Activated CD8-positive, alpha-beta memory T cell treated with anti-CD3 and anti-CD28 coated beads, Interleukin-2, amount 10 ng/mL, durations not matched to agents 7 days and 5 days (primary cell): Measurements from ENCODE around the gene FCER1G. TPM values are rescaled to one million over a fixed set of nuclear protein-coding genes. Genes with fewer than 3 reads are reported as not detected.

ENCODE experiments used
- microRNA-seq: library from miRNA; unstranded; fragments of <30 nt; microRNA quantifications from one replicate; pipeline ENCODE4 v1.2.0, GENCODE V29; 2022
- total RNA-seq, 2 experiments: library from RNA; stranded (reverse); gene quantifications; one replicate each; pipeline ENCODE4 v1.2.3, GENCODE V29; 2021

Gene FCER1G
- total RNA-seq, 2 experiments from 2014 or later: 1.1 to 5.8 TPM

Small RNA genes lying within 50 kb of the gene (microRNA-seq; reads per million reads assigned to microRNA genes)
- gene MIR5187: not detected

Other genes with a start within 250 kb of the FCER1G start
- gene F11R, start 194.1 kb upstream of the FCER1G start, total RNA-seq: 10 to 100 TPM; 13.5 to 14.0 TPM
- gene TSTD1, start 176.3 kb upstream of the FCER1G start, total RNA-seq: 10 to 100 TPM; 62.8 TPM
- gene USF1, start 169.3 kb upstream of the FCER1G start, total RNA-seq: 10 to 100 TPM; 75.4 to 90.1 TPM
- 100 to 1,000 TPM; 260 to 273 TPM for gene ARHGAP30, start 145.4 kb upstream of the FCER1G start, total RNA-seq
- gene NECTIN4, start 125.7 kb upstream of the FCER1G start, total RNA-seq: under 1 TPM; 0.12 TPM
- under 1 TPM; 0.52 to 0.85 TPM for gene KLHDC9, start 116.9 kb upstream of the FCER1G start, total RNA-seq
- gene PFDN2, start 97.3 kb upstream of the FCER1G start, total RNA-seq: 10 to 100 TPM; 82.8 to 98.5 TPM
- 10 to 100 TPM; 36.4 to 40.9 TPM for gene NIT1, start 97.2 kb upstream of the FCER1G start, total RNA-seq
- 10 to 100 TPM; 37.1 to 40.6 TPM for gene DEDD, start 82.6 kb upstream of the FCER1G start, total RNA-seq
- gene UFC1, start 61.3 kb upstream of the FCER1G start, total RNA-seq: 10 to 100 TPM; 90.7 to 98.4 TPM
- 10 to 100 TPM; 36.0 to 40.8 TPM for gene USP21, start 55.8 kb upstream of the FCER1G start, total RNA-seq
- gene PPOX, start 48.9 kb upstream of the FCER1G start, total RNA-seq: 10 to 100 TPM; 34.5 to 43.9 TPM
- gene B4GALT3, start 37.8 kb upstream of the FCER1G start, total RNA-seq: 10 to 100 TPM; 47.0 to 53.5 TPM
- under 1 TPM; 0.30 to 0.38 TPM for gene ADAMTS4, start 16.2 kb upstream of the FCER1G start, total RNA-seq
- 10 to 100 TPM; 69.4 to 83.9 TPM for gene NDUFS2, start 12.9 kb upstream of the FCER1G start, total RNA-seq
- not detected for gene APOA2, start 8.3 kb downstream of the FCER1G start, total RNA-seq
- 10 to 100 TPM; 19.4 to 27.6 TPM for gene TOMM40L, start 10.8 kb downstream of the FCER1G start, total RNA-seq
- not detected for gene NR1I3, start 22.9 kb downstream of the FCER1G start, total RNA-seq
- gene PCP4L1, start 43.5 kb downstream of the FCER1G start, total RNA-seq: not detected
- gene MPZ, start 94.7 kb downstream of the FCER1G start, total RNA-seq: 1 to 10 TPM; 3.9 to 5.9 TPM
- 100 to 1,000 TPM; 144 to 173 TPM for gene SDHC, start 99.1 kb downstream of the FCER1G start, total RNA-seq
- not detected for gene CFAP126, start 152.6 kb downstream of the FCER1G start, total RNA-seq